ENCODE data around the gene MT1HL1.
A peak's percentile ranks its signal among the peaks of the same experiment; 100 is the strongest.

Gene MT1HL1

GRCh38 chr1:237035759-237036158 lies 31.5 kb upstream of the MT1HL1 start:
- H3F3A ChIP-seq (ENCODE audit: insufficient read depth, low read length) = no peaks in the 10 kb centered on the region
- no peak overlapping the region for H3K9ac ChIP-seq (ENCODE audit: low read length)
- no peak for DNase-seq
- H3K4me1 ChIP-seq (ENCODE audit: low read length) = no peaks in the 10 kb centered on the region
- H3K36me3 ChIP-seq (replicated peaks; ENCODE audit: insufficient read depth, low read length) = no peaks in the 10 kb centered on the region
- no peaks in the 10 kb centered on the region for H3K9me2 ChIP-seq (replicated peaks; ENCODE audit: insufficient read depth, low read length)
- H3K79me2 ChIP-seq (ENCODE audit: low read length) = no peaks in the 10 kb centered on the region
- no peak overlapping the region for H3K4me3 ChIP-seq (ENCODE audit: low read length)
- no peak overlapping the region; the same call in 1 of the 2 replicates for H3K4me2 ChIP-seq (ENCODE audit: low read depth, low read length)
- no peaks in the 10 kb centered on the region for H4K20me1 ChIP-seq (ENCODE audit: insufficient read depth, low read length)
- no peak for TF ChIP-seq EZH2phosphoT487 (IDR thresholded peaks at IDR 0.05; ENCODE audit: low read length)
- TF ChIP-seq EZH2 (optimal IDR thresholded peaks at IDR 0.05; ENCODE audit: low read depth, low read length) = no peak
- no peak for TF ChIP-seq CTCF (IDR thresholded peaks at IDR 0.05; ENCODE audit: low read length)
- H3K9me3 ChIP-seq (replicated peaks; ENCODE audit: insufficient read depth, low read length) = no peaks in the 10 kb centered on the region
- no peaks in the 10 kb centered on the region for H3K27me3 ChIP-seq (replicated peaks; ENCODE audit: insufficient read depth, low read length)
- no peak overlapping the region for H3K27ac ChIP-seq (ENCODE audit: low read length)
- H2AFZ ChIP-seq (ENCODE audit: low read length) = 0 out of 2 replicates have a peak overlapping the region, but pooled peaks have one; percentile 51

GRCh38 chr1:237033804-237034203 lies 29.6 kb upstream of the MT1HL1 start:
- Histone ChIP-seq H3K4me1 (ENCODE audit: low read length) (no peaks in the 10 kb centered on the region), H3K27ac (ENCODE audit: low read length) (no peak overlapping the region), H3K27me3 (replicated peaks; ENCODE audit: insufficient read depth, low read length) (no peaks in the 10 kb centered on the region), H3K9me3 (replicated peaks; ENCODE audit: insufficient read depth, low read length) (no peaks in the 10 kb centered on the region), H3K36me3 (replicated peaks; ENCODE audit: insufficient read depth, low read length) (no peaks in the 10 kb centered on the region), H3K4me3 (ENCODE audit: low read length) (no peak overlapping the region), H2AFZ (ENCODE audit: low read length) (no peak overlapping the region), H3K9me2 (replicated peaks; ENCODE audit: insufficient read depth, low read length) (no peaks in the 10 kb centered on the region), H3K79me2 (ENCODE audit: low read length) (no peaks in the 10 kb centered on the region), H3K4me2 (ENCODE audit: low read depth, low read length) (no peak overlapping the region), H3K9ac (ENCODE audit: low read length) (no peak overlapping the region), H4K20me1 (ENCODE audit: insufficient read depth, low read length) (no peaks in the 10 kb centered on the region), H3F3A (ENCODE audit: insufficient read depth, low read length) (no peaks in the 10 kb centered on the region)
- TF ChIP-seq EZH2 (optimal IDR thresholded peaks at IDR 0.05; ENCODE audit: low read depth, low read length) (no peak), CTCF (IDR thresholded peaks at IDR 0.05; ENCODE audit: low read length) (no peak), EZH2phosphoT487 (IDR thresholded peaks at IDR 0.05; ENCODE audit: low read length) (no peak)
- no peak for DNase-seq

- Histone ChIP-seq H2AFZ (ENCODE audit: low read length) (no peak overlapping the region), H3K4me3 (ENCODE audit: low read length) (no peak overlapping the region), H3F3A (ENCODE audit: insufficient read depth, low read length) (no peaks in the 10 kb centered on the region), H3K27me3 (replicated peaks; ENCODE audit: insufficient read depth, low read length) (no peaks in the 10 kb centered on the region), H3K9me3 (replicated peaks; ENCODE audit: insufficient read depth, low read length) (no peaks in the 10 kb centered on the region), H3K27ac (ENCODE audit: low read length) (no peak overlapping the region), H4K20me1 (ENCODE audit: insufficient read depth, low read length) (no peaks in the 10 kb centered on the region), H3K79me2 (ENCODE audit: low read length) (no peaks in the 10 kb centered on the region), H3K9ac (ENCODE audit: low read length) (no peak overlapping the region), H3K36me3 (replicated peaks; ENCODE audit: insufficient read depth, low read length) (no peaks in the 10 kb centered on the region), H3K4me2 (ENCODE audit: low read depth, low read length) (no peak overlapping the region), H3K4me1 (ENCODE audit: low read length) (no peaks in the 10 kb centered on the region), H3K9me2 (replicated peaks; ENCODE audit: insufficient read depth, low read length) (no peaks in the 10 kb centered on the region)
- no peak for DNase-seq
- no peak for TF ChIP-seq CTCF (IDR thresholded peaks at IDR 0.05; ENCODE audit: low read length)
- TF ChIP-seq EZH2phosphoT487 (IDR thresholded peaks at IDR 0.05; ENCODE audit: low read length) = no peak
- TF ChIP-seq EZH2 (optimal IDR thresholded peaks at IDR 0.05; ENCODE audit: low read depth, low read length) = no peak
Observed at GRCh38 chr1:237033061-237033460, 28.8 kb upstream of the MT1HL1 start.

Data from MM.1S (cell line).